HG02973 (cell line): ENCODE measurements around the gene COL20A1.
"Not testable (repeated sequence)": the region's sequence is repeated elsewhere in the genome, so short reads cannot be mapped to it uniquely, and the experiment has no call there.

Experiments
- ATAC-seq: cut with Tn5 transposase; IDR thresholded peaks from one replicate; pipeline ENCODE4 v1.9.1; 2021; ENCODE audit warnings: moderate library complexity; ENCODE audit not compliant: unreplicated experiment

COL20A1 gene

DNA sequence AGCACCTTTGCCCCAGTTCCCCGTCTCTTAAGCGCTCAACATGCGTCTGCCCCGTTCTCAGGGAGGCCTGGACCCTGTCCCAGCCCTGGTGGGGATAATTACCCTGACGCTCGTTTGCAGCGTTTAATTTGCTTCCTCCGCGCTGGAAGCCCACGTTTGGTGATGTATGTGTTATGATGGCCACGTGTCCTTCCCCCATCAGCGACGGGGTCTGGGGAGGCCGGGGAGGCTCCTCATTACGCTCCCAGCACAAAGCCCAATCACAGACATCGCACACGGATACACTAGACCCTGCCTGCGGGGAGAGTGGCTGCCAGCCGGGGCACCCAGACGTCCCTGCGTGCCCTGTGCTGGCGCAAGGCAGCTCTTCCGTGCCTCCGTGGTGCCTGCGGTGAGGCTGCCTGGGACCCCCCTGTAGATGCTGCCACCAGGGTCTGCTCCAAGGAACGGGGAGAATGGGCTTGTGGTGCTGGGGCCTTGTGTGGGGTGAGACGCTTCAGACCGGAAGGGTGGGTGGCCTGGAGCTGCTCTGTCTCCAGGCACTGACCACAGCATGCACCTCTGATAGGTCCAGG lies 78.4 kb downstream of the COL20A1 start:
- ATAC-seq, result no peak

DNA sequence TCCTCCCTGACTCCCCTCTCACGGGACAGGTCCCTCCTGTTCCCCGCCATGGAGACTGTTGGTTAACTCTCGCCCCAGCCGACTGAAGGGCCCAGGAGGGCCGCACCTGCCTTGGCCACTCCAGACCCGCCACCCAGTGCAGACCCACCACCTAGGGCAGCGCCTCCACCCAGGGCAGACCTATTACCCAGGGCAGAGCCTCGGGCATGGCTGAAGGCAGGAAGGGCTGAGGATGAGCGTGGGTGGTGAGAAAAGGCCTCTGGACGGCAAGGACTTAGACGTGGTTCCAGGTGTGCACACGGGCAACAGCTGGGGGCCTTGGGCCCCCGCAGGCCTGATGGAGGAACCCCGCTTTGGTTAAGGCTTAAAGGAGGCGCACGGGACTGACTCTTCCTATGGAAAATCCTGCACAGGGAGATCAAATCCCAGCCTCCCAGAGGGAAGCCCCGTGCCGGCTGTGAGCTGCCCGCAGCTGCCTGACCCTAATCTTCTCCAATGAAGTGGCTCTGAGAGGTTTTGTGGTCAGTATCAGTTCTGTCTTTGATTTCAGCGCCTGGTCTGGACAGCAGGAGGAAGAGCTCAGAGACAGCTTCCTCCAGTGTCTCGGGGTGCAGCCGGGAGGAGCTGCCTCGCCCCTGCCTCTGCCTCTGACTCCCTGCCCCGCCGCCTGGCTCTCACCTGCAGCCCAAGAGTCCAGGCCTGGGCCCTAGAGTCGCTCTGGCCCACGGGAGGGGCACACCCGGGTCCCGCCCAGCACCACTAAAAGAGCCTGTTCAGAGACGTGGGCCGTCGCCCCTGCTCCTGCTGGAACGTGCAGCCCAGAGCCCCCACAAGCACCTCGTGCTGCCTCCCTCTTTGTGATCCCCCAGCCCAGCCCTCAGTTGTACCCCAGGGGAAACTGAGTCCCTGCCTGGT lies 80.2 kb downstream of the COL20A1 start:
- ATAC-seq, result no peak

DNA sequence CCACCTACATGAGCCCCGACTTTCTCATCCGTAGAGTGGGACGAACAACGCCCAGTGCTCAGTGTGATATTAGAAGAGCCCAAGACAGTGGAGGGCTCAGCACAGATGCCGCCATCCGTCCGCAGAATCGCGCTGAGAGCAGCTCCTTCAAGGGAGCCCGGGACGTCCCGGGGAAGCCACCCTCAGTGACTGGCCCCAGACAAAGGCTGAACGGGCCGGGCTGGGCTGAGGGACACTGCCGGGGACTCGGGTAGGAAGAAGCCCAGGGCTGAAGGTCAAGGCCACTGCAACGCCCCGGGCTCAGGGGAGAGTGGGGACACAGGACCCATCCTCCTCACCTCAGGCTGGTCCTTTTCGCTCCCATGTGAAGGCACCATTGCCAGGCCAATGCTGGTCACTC lies 81.0 kb downstream of the COL20A1 start:
- ATAC-seq, result no peak

DNA sequence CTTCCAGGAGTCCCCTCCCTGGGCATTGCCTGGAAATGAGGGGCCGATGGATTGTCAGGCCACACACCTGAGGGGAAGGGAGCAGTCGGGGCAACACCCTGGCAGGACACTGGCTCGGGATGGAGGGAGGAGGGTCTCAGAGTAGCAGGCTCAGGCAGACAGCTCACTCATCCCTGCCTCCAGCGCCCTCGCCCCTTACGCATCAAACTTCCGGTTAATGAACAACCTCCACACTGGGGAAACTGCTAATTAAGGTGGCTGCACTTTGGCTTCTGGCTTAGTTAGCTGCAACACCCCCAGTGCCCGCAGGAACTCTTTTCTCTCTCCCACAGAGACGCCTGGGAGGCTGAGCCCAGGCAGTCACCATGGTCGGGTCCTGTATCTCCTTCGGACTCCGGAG lies 81.5 kb downstream of the COL20A1 start:
- no peak for ATAC-seq

DNA sequence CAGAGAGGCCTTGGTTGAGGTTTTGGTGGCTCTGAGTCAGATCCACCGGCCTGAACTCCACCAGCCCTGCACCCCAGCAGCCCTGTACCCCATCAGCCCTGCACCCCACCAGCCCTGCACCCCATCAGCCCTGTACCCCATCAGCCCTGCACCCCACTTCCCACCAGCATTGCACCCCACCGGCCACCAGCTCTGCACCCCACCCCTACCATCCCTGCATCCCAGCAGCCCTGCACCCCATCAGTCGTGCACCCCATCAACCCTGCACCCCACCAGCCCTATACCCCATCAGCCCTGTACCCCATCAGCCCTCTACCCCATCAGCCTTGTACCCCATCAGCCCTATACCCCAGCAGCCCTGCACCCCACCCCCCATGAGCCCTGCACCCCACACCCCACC lies 82.5 kb downstream of the COL20A1 start:
- no peak for ATAC-seq

DNA sequence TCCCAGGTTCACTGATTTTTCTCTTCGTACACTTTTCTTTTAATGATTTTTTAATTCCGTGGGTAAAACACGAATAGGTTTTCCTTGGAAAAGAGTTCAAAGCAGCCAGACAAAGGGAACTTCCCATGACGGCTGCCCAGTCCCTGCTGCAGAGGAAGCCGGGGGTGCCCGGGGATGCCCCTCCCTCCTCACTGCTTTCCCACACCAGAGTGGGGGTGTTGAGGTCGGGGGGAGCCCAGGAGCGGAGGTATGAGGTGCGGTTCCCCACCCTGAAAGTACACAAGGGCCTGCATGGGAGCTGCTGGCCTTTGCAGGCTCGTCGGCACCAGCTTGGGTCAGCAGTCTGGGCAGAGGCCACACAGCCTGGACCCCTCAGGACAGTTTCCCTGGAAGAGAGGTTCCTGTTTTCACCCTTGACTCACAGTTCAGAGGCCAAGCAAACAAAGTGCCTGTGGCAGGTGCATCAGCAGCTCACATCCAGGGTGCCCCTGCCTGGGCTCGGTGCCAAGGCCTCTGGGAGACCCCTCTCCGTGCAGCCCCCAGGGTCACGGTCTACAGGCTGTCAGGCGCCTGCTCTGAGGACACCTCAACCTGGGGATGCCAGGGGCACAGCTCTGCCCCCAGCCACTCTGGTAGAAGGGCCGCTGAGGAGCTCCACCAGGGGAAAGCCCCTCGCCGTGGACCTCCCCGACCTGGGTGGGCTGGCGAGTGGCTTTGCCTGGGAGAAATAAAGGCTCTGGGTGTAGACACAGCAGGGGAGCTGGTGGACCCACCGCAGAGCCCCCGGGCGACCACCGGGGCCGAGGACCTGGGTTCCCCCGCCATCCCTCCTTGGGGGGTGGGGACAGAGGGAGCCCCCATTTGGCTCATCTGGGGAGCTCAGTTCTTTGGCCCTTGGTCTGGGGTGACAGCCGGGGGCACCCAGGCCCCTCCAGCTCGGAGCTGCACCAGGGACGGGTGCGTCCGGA lies 83.6 kb downstream of the COL20A1 start:
- ATAC-seq, result no peak

DNA sequence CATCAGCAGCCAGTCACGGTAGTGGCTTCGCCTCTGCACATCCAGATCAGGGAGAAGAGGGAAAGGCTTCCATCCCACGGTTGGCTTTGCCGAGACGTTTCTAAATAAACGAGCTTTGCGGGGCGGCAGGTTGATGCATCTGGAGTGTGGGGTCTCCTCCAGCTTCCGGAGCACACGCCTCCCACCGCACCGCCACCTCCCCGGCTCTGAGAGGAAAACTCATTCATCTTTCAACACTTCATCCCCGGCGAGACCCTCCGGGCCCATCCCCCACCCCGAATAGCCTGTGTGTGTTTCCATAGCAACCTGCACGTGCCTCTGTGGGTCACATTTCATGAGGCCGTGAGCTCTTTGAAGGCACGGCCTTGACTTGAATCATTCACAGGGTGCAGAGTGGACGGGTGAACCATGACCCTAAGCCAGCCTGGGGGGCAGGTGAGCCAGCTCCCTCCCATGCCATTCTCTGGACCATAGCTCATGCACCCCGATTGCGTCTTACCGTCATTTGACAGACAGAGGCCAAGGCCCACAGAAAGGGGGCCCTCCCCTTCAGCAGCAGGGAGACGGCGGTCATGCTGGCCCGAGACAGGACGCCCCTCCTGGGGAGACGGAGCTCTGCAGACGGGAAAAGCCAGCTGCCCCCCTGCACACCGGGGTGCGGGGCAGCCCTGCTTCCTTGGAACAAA lies 84.4 kb downstream of the COL20A1 start:
- ATAC-seq, result no peak

DNA sequence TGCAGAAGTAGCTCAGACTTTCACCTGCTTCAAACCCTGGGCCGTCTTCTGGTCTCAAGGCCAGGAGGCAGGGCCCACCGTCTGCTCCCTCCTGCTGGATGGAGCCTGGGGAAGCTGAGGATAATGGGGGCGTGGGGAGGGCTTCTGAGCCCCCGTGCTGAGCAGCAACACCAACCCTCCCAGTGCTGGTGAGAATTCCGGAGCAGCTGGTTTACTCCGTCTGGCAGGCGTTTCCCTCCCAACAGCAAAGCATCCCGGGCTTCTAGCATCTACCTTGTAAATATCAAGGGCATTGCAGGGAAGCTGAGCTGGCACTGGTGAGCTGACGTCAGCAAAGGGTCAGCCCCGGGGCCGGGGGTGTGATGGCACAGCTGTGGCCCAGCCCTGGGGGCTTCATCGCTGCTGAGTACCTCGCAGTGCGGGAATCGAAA lies 85.0 kb downstream of the COL20A1 start:
- ATAC-seq, result no peak

DNA sequence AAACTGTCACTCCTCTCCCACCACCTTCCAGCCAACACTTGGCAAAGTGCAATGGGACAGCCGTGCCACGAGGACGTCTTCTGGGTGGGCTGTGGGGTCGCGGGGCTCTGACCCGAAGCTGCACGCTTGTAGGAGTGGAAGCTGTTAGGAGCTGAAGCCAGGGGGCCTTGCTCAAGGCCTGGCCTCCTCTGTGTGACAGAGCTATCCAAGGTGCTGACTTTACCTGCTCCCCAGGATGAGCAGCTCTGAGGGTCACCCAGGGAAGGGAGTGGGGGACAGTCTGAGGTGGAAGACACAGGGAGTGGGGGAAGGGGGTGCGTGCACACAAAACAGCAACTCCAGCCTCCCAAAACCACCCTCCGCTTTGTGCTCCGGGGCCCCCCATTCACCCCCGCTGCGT lies 85.6 kb downstream of the COL20A1 start:
- no peak for ATAC-seq

DNA sequence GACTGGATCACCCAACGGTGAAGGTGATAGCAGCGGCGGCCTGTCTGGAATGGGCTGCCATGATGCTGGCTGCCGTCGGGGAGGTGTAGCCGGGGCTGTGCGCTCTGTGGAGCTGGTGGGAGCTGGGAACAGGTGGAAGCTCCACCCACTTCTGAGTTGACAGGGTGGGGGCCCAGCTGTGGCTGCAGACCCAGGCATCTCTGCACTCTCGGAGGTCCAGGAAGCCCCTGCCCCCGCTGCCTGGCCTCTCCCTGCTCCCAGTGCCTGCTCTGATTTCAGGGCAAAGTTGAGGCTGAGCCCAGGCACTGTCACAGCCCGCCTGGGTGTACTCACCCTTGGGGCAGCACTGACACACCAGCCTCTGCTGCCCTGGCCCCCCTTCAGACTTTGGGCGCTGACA lies 86.3 kb downstream of the COL20A1 start:
- ATAC-seq, result no peak

DNA sequence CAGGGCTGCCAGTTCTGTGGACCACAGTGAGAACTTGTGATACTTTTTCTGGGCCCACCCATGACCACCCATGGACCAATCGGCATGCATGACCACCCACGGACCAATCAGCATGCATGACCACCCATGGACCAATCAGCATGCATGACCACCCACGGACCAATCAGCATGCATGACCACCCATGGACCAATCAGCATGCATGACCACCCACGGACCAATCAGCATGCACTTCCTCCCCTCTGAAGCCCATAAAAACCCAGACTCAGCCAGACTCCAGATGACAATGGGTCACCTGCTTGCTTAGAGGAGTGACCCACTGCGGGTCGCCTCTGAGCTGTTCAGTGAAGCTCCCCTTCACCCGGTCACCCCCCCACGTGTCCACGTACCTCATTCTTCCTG lies 86.9 kb downstream of the COL20A1 start:
- ATAC-seq, result not testable (repeated sequence)

DNA sequence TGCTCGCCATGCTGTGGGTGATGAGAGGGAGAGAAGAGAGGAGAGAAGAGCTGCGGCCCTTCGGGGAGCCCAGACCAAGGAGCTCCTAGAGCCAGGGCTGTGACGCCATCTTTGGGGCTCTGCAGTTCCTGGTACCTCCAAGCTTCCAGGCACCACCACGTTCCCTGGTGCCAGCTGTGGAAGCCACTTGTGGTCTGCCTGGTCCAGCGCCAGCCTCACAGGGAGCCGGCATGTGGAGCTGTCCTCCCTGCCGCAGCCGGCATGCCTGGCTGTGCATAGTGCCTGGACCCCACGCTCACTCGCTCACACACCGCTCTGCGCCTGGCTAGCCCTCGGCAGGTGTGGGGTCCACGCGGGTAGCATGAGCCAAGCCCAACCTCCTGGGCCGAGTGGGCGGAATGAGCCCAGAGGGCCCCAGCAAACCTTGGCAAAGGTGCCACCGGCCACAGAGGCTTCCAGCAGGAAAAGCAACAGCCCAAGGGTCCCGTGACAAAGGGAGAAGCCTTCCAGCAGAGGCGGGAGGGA lies 87.4 kb downstream of the COL20A1 start:
- ATAC-seq, result no peak

DNA sequence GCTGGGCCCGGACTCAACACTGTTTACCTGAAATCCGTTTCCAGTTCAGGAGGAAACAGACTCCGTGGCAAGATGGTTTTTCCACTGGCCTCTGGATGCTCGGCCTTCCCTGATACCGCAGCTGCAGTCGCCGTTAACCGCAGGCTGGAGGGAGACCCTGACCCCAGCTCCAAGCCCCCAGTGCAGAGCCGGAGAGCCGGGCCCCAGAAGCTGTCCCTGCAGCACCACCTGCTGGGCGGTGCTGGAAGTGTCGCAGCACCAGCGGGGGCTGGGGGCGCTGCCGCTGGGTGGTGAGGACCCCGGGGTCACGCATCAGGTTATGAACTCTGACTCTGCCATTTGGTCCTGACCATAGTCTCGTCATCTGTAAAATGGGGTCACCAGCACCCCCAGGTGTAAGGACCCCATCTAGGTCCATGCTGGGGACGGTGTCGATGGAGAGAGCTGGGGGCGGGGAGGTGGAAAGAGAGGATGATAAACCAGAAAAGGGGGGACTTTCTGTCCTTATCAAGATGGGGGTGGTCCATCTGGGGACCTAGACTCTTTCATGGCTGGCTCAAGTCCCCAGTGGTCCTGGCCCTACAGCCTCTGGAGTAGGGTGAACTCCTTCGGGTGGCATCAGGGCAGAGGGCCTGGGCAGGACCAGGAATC lies 88.9 kb downstream of the COL20A1 start:
- no peak for ATAC-seq

DNA sequence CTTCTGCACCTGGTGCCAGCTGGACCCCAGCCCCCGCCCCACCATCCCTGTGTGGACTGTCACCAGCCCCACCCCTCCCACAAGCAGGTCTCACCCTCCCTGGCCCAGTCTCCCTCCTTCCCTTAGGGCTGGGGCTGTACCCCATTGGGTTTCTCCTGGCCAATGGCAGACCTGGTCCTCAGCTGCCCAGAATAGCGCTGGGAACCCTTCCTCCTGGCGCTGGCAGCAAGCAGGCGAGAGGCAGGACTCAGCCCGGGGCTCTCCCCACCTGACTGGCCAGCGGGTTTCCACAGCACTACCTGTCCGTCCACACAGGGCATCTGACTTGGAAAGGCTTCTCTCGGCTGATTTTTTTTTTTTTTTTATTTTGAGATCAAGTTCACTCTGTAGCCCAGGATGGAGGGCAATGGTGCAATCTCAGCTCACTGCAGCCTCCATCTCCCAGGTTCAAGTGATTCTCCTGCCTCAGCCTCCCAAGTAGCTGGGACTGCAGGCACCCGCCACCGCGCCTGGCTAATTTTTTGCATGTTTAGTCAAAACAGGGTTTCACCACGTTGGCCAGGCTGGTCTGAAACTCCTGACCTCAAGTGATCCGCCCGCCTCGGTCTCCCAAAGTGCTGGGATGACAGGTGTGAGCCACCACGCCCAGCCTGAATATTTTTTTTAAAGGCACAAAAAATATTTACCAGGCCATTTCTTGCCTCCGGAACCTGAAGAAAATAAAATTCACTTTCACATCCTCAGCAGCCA lies 89.7 kb downstream of the COL20A1 start:
- ATAC-seq, result no peak

DNA sequence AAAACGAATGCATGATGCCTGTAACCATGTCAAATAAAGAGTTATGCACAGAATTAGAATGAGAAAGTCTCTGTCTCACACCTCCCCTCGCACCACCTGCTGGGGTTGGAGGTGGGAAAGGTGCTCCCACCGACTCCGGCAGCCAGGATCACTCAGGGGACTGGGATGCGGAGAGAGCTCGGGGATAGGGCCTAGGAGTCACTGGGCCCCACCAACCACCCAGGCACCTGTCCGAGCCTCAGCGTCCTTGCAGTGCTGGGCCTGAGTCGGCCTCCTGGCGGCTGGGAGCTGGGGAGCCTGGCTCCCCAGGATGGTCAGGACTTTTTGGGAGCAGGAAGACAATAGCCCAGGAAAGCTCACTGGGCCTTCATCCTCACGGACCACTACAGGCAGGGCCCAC lies 90.6 kb downstream of the COL20A1 start:
- ATAC-seq, result no peak

DNA sequence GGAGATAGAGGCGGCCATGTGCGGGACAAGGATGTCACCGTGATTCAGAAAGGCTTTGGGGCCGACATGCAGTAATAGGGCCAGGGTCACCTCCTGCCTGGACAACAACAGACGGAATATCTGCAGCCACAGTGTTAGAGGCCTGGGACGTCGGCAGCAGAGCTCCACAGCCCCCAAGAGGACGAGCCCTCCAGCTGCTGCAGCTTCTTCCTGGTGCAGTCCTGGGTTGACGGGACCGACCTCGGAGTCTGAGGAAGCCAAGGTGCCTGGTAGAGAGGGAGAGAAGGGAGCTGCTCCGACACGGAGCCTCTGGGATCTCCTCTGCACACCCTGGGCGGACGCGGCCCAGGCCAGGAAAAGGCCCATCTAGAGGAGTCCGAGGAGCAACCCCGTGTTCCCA lies 91.3 kb downstream of the COL20A1 start:
- no peak for ATAC-seq
